H1 (cell line): ENCODE measurements around the gene DOK7. TPM values are rescaled to one million over a fixed set of nuclear protein-coding genes. Genes with fewer than 3 reads are reported as not detected.

ENCODE experiments used
- BRCA1 ChIP-seq: IDR thresholded peaks from 2 replicates; pipeline ENCODE4 v1.6.1; 2012; ENCODE audit warnings: low read depth, low read length, improper control_type of control experiment
- EP300 ChIP-seq, 2 experiments: IDR thresholded peaks; 1 replicate in 1 of 2; 2 replicates in 1 of 2; pipeline ENCODE4 v1.6.1; 2011 to 2012; ENCODE audit warnings: low read depth in 2 of 2, low read length in 2 of 2, mild to moderate bottlenecking in 2 of 2, borderline replicate concordance in 1 of 2, inconsistent platforms in 1 of 2, moderate library complexity in 1 of 2
- JUN ChIP-seq: IDR thresholded peaks from 2 replicates; pipeline ENCODE4 v1.6.1; 2011; ENCODE audit warnings: low read depth, mild to moderate bottlenecking, improper control_type of control experiment, low read length
- polyA plus RNA-seq, 7 experiments: library from polyadenylated mRNA; depleted of rRNA in 3 of 7; stranded (reverse) in 5 of 7; unstranded in 2 of 7; fragments of >200 nt in 5 of 7; fragments of 200-250 nt in 2 of 7; gene quantifications; 1 replicate in 5 of 7; 2 replicates in 1 of 7; 4 replicates in 1 of 7; pipeline versions ENCODE4 v1.2.1 to v1.2.3, GENCODE V29; 2011 to 2013; ENCODE audit warnings: missing spikeins in 2 of 7, mixed read lengths in 2 of 7
- total RNA-seq: library from RNA; stranded (reverse); fragmentation: NEBNext Ultra II Directional; extraction: Animal tissue kit (Norgen Biotek cat#: 25700); gene quantifications from 2 replicates; pipeline ENCODE4 v1.2.1, GENCODE V29; 2021

Gene DOK7
- total and polyA plus RNA-seq, 2 of the 8 experiments (the other 6 are each of a cell fraction or from before 2014, with no cell fraction given), result 0.32 TPM; not detected in 1

- TF ChIP-seq JUN (no peak), EP300 (IDR thresholded peaks at IDR 0.05; ENCODE audit: borderline replicate concordance in 1 of 2, low read depth in 2 of 2, low read length in 2 of 2) (no peak), BRCA1 (no peak)
Observed at GRCh38 chr4:3449574-3450534, 13.3 kb upstream of the DOK7 start (continued).
